Skeletal muscle tissue (tissue), 5 donors: Measurements from ENCODE around the gene TAF5L. TPM values are rescaled to one million over a fixed set of nuclear protein-coding genes. Genes with fewer than 3 reads are reported as not detected.

ENCODE experiments used
- H3K27ac ChIP-seq: one replicate; pipeline ENCODE4 v1.7.0; 2013; ENCODE audit warnings: mild to moderate bottlenecking, low read depth, low read length, inconsistent platforms
- H3K27me3 ChIP-seq, 3 donors: one replicate each; pipeline ENCODE4 v1.7.0; 2013; ENCODE audit warnings: low read length in 3 of 3; ENCODE audit not compliant: control insufficient read depth in 3 of 3, insufficient read depth in 3 of 3
- H3K36me3 ChIP-seq, 3 donors: one replicate each; pipeline ENCODE4 v1.7.0; 2013; ENCODE audit warnings: low read length in 3 of 3; ENCODE audit not compliant: control insufficient read depth in 3 of 3, insufficient read depth in 3 of 3
- H3K4me1 ChIP-seq, 3 donors: one replicate each; pipeline ENCODE4 v1.7.0; 2013; ENCODE audit warnings: low read length in 3 of 3, mild to moderate bottlenecking in 3 of 3; ENCODE audit not compliant: control insufficient read depth in 3 of 3, insufficient read depth in 3 of 3
- H3K4me3 ChIP-seq, 3 donors: one replicate each; pipeline ENCODE4 v1.7.0; 2013; ENCODE audit warnings: low read length in 3 of 3
- H3K9ac ChIP-seq, 3 donors: one replicate each; pipeline ENCODE4 v1.7.0; 2013; ENCODE audit warnings: low read length in 3 of 3, mild to moderate bottlenecking in 3 of 3, moderate library complexity in 2 of 3, low read depth in 1 of 3
- H3K9me3 ChIP-seq, 3 donors: one replicate each; pipeline ENCODE4 v1.7.0; 2013; ENCODE audit warnings: low read length in 3 of 3; ENCODE audit not compliant: control insufficient read depth in 3 of 3
- small RNA-seq: library from RNA; depleted of rRNA; stranded (forward); fragments of <200 nt; gene quantifications from one replicate; pipeline ENCODE3, GENCODE V24; 2014
- total RNA-seq: library from RNA; depleted of rRNA; stranded (reverse); fragments of >200 nt; gene quantifications from one replicate; pipeline ENCODE4 v1.2.3, GENCODE V29; 2014
- donor health status: Osteomylitis.

The TAF5L gene
- total RNA-seq, 1 donor from 2014 or later, result 9.9 TPM

GRCh38 chr1:229553621-229554130 lies 72.2 kb downstream of the TAF5L start:
- peaks cover 4 to 6% (median 5%) of the 10 kb centered on the region in 3 donors for H3K36me3 ChIP-seq
- H3K27me3 ChIP-seq, result no peaks in the 10 kb centered on the region
- H3K4me3 ChIP-seq, result no peak overlapping the region
- H3K4me1 ChIP-seq, result peaks cover 12 to 22% (median 21%) of the 10 kb centered on the region in 3 donors
- no peaks in the 10 kb centered on the region for H3K9me3 ChIP-seq
- no peak overlapping the region for H3K27ac ChIP-seq
- no peak overlapping the region for H3K9ac ChIP-seq

- Histone ChIP-seq H3K4me3 (no peak overlapping the region), H3K27me3 (no peaks in the 10 kb centered on the region), H3K9me3 (no peaks in the 10 kb centered on the region), H3K4me1 (peaks cover 12 to 22% (median 20%) of the 10 kb centered on the region in 3 donors), H3K9ac (no peak overlapping the region), H3K36me3 (peaks cover 4 to 10% (median 5%) of the 10 kb centered on the region in 3 donors), H3K27ac (no peak overlapping the region)
These were observed 73.2 kb downstream of the TAF5L start for GRCh38 chr1:229552732-229553131.

GRCh38 chr1:229550812-229551567 lies 74.9 kb downstream of the TAF5L start:
- H3K9ac ChIP-seq, result no peak overlapping the region
- peaks cover 4 to 12% (median 6%) of the 10 kb centered on the region in 3 donors for H3K4me1 ChIP-seq
- no peak overlapping the region for H3K27ac ChIP-seq
- H3K9me3 ChIP-seq, result no peaks in the 10 kb centered on the region
- no peaks in the 10 kb centered on the region for H3K27me3 ChIP-seq
- peaks cover 13 to 19% (median 14%) of the 10 kb centered on the region in 3 donors for H3K36me3 ChIP-seq
- H3K4me3 ChIP-seq, result no peak overlapping the region

GRCh38 chr1:229547542-229547941 lies 78.4 kb downstream of the TAF5L start:
- Histone ChIP-seq H3K4me3 (no peak overlapping the region), H3K27ac (no peak overlapping the region), H3K4me1 (peaks cover 0 to 5% (median 0%) of the 10 kb centered on the region in 3 donors), H3K9me3 (no peaks in the 10 kb centered on the region), H3K9ac (no peak overlapping the region), H3K27me3 (no peaks in the 10 kb centered on the region), H3K36me3 (peaks cover 19 to 39% (median 27%) of the 10 kb centered on the region in 3 donors)

GRCh38 chr1:229544587-229544986 lies 81.3 kb downstream of the TAF5L start:
- H3K36me3 ChIP-seq, result peaks cover 28 to 57% (median 42%) of the 10 kb centered on the region in 3 donors

More at GRCh38 chr1:229544587-229544986, 81.3 kb downstream of the TAF5L start:
- Histone ChIP-seq H3K27me3 (no peaks in the 10 kb centered on the region), H3K4me1 (no peaks in the 10 kb centered on the region), H3K9ac (no peak overlapping the region), H3K27ac (no peak overlapping the region), H3K9me3 (no peaks in the 10 kb centered on the region), H3K4me3 (no peak overlapping the region)

Small RNA genes within 50 kb of the gene (small RNA-seq; reads per million reads assigned to genes)
- gene HMGN2P19 (not detected), gene RNA5SP78 (not detected)

Other genes with a start within 250 kb of the TAF5L start
- gene ACTA1, start 192.0 kb downstream of the TAF5L start, total RNA-seq, result 2,324 TPM
- gene NUP133, start 117.8 kb downstream of the TAF5L start, total RNA-seq, result 44.4 TPM
- gene ABCB10, start 67.4 kb downstream of the TAF5L start, total RNA-seq, result 11.5 TPM
- 11.0 TPM for gene URB2, start 125 bp upstream of the TAF5L start, total RNA-seq